Activated CD4-positive, CD25-positive, alpha-beta regulatory T cell treated with anti-CD3 and anti-CD28 coated beads, Interleukin-2, amount 50 U/mL, for 16 hours (primary cell): Measurements from ENCODE around the gene GABBR2.

Experiments
- DNase-seq: peaks from one replicate; pipeline ENCODE4 v3.0.0-alpha.2; 2020; ENCODE audit warnings: low read depth, low spot score

GABBR2 gene

GRCh38 chr9:98545021-98545420 lies 163.7 kb downstream of the GABBR2 start:
- DNase-seq, result no peak

DNA sequence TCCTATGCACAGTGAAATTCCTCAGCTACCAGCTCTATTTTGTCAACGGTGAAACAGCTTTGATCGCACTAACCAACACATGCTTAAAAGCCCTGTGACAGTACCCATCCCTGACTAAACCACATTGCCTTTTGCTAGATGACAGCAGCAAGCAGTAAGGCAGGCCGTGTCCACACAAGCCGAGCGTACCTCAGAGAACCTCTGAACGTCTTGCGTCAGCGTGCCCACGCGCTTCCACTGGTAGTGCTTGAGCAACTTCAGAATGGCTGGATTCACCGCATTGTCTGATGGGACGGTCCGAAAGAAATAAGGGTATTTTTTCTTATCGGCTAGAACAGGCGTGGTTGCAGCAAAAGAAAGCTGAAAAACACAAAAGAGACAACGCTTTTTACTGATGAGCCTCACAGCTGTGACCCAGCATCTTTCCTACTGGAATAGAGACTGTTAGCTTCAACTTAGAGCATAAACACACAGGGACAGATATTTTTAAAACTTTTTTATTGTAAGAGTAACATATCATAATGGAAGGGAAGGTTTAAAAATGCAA lies 167.0 kb downstream of the GABBR2 start:
- no peak for DNase-seq

GRCh38 chr9:98540476-98540875 lies 168.3 kb downstream of the GABBR2 start:
- DNase-seq, result no peak

GRCh38 chr9:98539954-98540353 lies 168.8 kb downstream of the GABBR2 start:
- no peak for DNase-seq

DNA sequence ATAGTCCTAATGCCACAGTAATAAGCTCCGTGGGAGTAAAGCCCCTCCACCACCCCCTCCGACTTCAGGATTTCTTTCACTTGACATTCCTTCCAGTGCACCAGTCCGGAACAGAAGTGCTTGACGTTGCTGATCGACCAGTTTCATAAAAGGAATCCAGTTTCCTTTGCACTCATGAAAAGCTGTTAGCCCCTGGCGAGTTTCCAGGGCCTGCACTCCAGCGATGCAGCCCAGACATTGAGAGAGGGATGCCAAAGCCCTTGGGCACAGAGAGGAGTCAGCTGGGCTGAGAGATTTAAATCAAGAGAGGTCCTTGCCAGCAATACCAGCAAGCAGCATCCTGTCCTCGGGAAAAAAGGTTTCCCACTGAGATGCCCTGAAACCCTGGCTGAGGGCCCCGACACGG lies 170.1 kb downstream of the GABBR2 start:
- no peak for DNase-seq

- DNase-seq, result no peak
Observed at GRCh38 chr9:98538203-98538602, 170.5 kb downstream of the GABBR2 start.

DNA sequence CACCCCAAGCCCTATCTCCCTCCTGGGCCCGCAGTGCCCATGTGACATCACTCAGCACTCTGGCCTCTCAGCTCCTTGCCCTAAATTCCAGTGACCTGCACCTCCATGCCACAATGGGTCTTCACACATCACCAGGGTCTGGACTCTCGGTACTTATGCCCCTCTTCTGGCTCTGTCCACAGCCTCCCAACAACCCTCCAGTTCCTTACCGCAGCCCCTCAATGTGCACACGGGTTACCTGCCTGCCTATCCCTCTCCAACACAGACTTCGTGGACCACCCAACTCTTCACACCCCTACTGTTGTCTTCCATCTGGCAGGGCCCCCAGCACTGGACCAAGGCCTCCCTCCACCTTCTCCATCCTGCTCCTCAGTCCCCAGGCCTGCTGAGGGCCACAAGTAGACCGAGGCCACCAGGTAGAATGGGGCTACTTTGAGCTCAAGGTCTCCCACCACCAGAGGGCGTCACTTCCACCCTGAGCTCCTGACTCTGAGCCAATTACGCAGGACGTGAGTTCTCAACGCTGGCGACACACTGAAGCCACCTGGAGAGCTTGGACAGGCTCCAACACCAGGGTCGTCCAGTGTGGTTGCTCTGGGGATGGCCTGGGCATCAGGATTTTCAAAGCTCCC lies 172.1 kb downstream of the GABBR2 start:
- no peak for DNase-seq

DNA sequence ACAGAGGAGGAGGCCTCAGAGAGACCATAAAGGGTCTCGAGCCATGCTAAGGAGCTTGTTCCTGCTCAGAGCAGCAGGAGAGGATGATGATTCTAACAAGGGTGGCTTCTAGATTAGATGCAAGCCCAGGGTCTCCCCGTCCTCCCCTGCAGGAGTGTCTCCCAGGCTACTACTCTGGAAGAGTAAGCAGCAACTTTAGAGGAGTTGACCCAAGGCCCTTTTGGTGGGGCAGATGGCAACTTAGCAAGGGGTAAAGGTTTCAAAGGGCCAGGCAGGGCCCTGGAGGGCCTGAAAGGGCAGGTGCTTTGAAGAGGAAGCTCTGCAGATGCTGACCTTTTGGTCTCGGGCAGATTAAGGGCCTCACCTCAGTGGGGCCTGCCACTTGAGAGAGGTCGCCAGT lies 174.9 kb downstream of the GABBR2 start:
- DNase-seq, result no peak

GRCh38 chr9:98533132-98533531 lies 175.6 kb downstream of the GABBR2 start:
- DNase-seq, result no peak

GRCh38 chr9:98532574-98532973 lies 176.2 kb downstream of the GABBR2 start:
- DNase-seq, result no peak

DNA sequence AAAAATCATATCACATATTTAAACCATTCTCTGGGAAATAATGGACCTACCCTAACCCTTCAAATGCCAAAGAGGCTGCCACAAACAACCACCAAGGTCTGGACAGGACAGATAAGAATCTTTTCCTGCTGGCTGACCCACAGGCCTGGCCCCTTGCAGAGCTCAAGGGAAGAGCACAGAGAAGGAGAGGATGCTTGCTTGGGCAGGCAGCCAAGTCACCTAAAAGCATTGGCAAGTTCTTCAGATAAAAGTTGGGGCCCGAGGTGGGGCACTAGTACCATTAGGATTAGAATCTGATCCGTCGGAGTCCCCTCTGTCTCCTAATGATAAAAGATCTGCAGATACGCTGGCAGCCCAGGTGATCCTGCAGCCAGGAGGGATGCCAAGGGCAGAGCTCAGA lies 176.6 kb downstream of the GABBR2 start:
- DNase-seq, result no peak

- no peak for DNase-seq
Observed at GRCh38 chr9:98530806-98531386, 177.8 kb downstream of the GABBR2 start.

- no peak for DNase-seq
Observed at GRCh38 chr9:98530275-98530674, 178.5 kb downstream of the GABBR2 start.

GRCh38 chr9:98529841-98530240 lies 178.9 kb downstream of the GABBR2 start:
- no peak for DNase-seq

DNA sequence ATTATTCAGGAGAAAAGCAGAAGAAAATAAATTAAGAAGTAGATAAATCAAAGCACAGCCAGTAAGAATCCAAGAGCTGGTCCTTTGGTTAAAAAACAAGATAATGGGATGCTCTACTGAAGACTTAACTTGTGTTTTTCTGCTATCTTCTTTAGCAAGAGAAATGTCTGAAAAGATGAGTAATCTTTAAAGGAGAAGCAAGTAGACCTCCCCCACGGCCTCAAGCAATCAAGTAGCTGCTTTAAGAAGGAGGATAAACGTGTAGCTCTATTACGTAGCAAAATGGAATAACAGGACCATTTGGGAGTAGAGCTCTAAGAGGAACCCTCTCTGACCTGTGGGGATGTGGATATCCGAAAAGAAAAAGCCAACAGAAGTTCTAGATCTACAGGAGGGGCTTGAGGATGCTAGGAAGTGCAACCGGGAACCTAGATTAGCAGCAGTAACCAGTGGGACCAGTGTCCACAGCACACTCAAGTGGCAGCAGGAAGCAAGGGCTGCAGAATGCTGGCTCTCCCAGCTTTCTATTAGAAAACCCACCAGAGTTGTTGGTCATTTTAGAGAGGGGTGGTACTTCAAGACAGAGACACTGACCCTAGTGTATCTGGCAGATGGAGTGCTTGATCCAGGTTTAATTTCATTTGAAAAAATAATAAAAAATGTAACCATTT lies 185.4 kb downstream of the GABBR2 start:
- DNase-seq, result no peak

- no peak for DNase-seq
Observed at GRCh38 chr9:98522487-98522886, 186.2 kb downstream of the GABBR2 start.

- DNase-seq, result no peak
Observed at GRCh38 chr9:98521141-98521540, 187.6 kb downstream of the GABBR2 start.

GRCh38 chr9:98520221-98520960 lies 188.3 kb downstream of the GABBR2 start:
- no peak for DNase-seq

DNA sequence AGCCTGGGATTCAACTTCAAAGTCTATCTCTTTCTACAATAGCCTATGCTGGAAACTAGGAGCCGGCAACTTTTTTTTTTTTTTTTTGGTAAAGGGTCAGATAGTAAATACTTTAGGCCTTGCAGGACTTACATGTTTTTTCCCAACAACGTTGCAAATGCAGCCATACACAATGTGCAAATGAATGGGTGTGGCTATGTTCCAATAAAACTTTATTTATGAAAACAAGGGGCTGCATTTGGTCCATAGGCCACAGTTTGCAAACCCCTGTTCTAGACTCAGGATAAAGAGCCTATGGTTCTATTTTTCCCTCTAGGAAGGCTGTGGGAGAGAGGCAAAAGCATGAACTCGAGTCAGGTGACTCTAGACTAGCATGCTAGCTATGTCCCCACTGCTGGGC lies 189.1 kb downstream of the GABBR2 start:
- no peak for DNase-seq

DNA sequence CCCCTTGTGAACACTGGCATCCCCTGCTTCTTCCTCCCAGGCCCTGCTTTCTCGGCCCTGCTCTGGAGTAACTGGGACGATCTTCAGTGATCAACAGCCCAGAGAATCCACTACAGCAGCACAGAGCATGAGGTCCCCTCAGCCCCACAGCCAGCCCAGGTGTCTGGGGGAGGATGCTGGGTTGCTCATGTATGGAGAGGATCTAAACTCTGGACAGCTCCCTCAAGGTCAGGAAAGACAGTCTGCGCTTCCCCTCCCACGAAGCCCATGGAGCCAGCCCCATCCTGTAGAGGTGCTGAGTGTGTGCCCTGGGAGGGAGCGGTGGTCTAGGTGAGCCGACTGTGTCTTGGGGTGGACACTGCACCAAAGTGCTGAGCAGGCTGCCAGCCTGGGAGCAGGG lies 190.2 kb downstream of the GABBR2 start:
- no peak for DNase-seq

DNA sequence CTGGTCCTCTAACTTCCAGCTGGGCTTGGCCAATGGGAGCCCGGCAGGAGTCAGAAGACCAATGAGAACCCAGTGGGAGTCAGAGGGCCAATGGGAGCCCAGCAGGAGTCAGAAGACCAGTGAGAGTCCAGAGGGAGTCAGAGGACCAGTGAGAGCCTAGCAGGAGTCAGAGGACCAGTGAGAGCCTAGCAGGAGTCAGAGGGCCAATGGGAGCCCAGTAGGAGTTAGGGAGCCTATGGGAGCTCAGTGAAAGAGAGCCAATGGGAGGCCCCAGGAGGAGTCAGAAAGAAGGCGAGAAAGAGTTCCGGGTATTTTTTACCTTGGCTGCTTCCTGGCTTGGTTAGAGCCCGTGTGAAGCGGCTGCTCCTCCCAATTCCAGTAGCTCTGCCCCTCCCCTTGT lies 191.0 kb downstream of the GABBR2 start:
- DNase-seq, result no peak

GRCh38 chr9:98516897-98517503 lies 191.7 kb downstream of the GABBR2 start:
- no peak for DNase-seq
